DOHH2 (cell line): ENCODE results near the gene FUT7.

Source experiments
- H3F3A ChIP-seq: fragments of 200-600 bp; sonication (generic), shearing (Covaris generic); 2 replicates; pipeline ENCODE4 v1.6.0; 2016; ENCODE audit warnings: antibody characterized with exemption, mild to moderate bottlenecking; ENCODE audit not compliant: control insufficient read depth, insufficient read depth
- H3K27ac ChIP-seq: fragments of 200-600 bp; sonication (generic); 2 replicates; pipeline ENCODE4 v1.5.1; 2014; ENCODE audit warnings: low read depth, mild to moderate bottlenecking, low read length, moderate library complexity
- H3K27me3 ChIP-seq: fragments of 200-600 bp; sonication (generic); 2 replicates; pipeline ENCODE4 v1.6.1; 2014; ENCODE audit warnings: mild to moderate bottlenecking, low read length, mixed read lengths; ENCODE audit not compliant: control insufficient read depth
- H3K36me3 ChIP-seq: fragments of 200-600 bp; sonication (generic); 2 replicates; pipeline ENCODE4 v1.6.1; 2014; ENCODE audit warnings: mild to moderate bottlenecking, low read length, moderate library complexity, mixed read lengths; ENCODE audit not compliant: control insufficient read depth
- H3K4me1 ChIP-seq: fragments of 200-600 bp; sonication (generic); 2 replicates; pipeline ENCODE4 v1.6.1; 2014; ENCODE audit warnings: mild to moderate bottlenecking, low read length, mixed read lengths; ENCODE audit not compliant: control insufficient read depth
- H3K4me2 ChIP-seq: fragments of 200-600 bp; sonication (generic); 2 replicates; pipeline ENCODE4 v1.6.0; 2014; ENCODE audit warnings: mild to moderate bottlenecking, low read length, moderate library complexity
- H3K4me3 ChIP-seq: fragments of 200-600 bp; sonication (generic); 2 replicates; pipeline ENCODE4 v1.5.1; 2014; ENCODE audit warnings: mild to moderate bottlenecking, low read length, mixed read lengths
- H3K79me2 ChIP-seq: fragments of 200-600 bp; sonication (generic); 2 replicates; pipeline ENCODE4 v1.6.1; 2014; ENCODE audit warnings: mild to moderate bottlenecking, low read length, mixed read lengths; ENCODE audit not compliant: control insufficient read depth
- H3K9me2 ChIP-seq: fragments of 200-600 bp; sonication (generic); replicated peaks from 2 replicates; pipeline ENCODE4 v1.6.1; 2014; ENCODE audit warnings: mild to moderate bottlenecking, low read length, mixed read lengths; ENCODE audit not compliant: control insufficient read depth
- H3K9me3 ChIP-seq: fragments of 200-600 bp; sonication (generic); 2 replicates; pipeline ENCODE4 v1.6.1; 2014; ENCODE audit warnings: antibody characterized with exemption, low read length, mixed read lengths; ENCODE audit not compliant: control insufficient read depth, insufficient read depth
- H4K20me1 ChIP-seq: fragments of 200-600 bp; sonication (generic); 2 replicates; pipeline ENCODE4 v1.6.0; 2014; ENCODE audit warnings: low read depth, mild to moderate bottlenecking, antibody characterized with exemption, low read length, moderate library complexity; ENCODE audit not compliant: control insufficient read depth, insufficient read depth
- CTCF ChIP-seq: fragments of 200-600 bp; sonication (generic); IDR thresholded peaks from one replicate; pipeline ENCODE4 v1.5.1; 2014; ENCODE audit warnings: antibody characterized with exemption, mild to moderate bottlenecking, low read depth, low read length; ENCODE audit not compliant: poor library complexity, severe bottlenecking
- EZH2phosphoT487 ChIP-seq: fragments of 200-600 bp; sonication (generic); IDR thresholded peaks from 2 replicates; pipeline ENCODE4 v1.6.1; 2017; ENCODE audit warnings: borderline replicate concordance, mild to moderate bottlenecking, antibody characterized with exemption, low read length, moderate library complexity, mixed read lengths

FUT7 gene

GRCh38 chr9:137044502-137045177 lies 12.8 kb upstream of the FUT7 start:
- Histone ChIP-seq H3K27me3 (peaks cover 40% of the 10 kb centered on the region), H3K4me2 (no peak overlapping the region)
- TF ChIP-seq CTCF (no peak), EZH2phosphoT487 (0 out of 2 replicates have a peak, but pooled peaks have one; percentile 7)

GRCh38 chr9:137044037-137044436 lies 12.1 kb upstream of the FUT7 start:
- H3K9me3 ChIP-seq, result no peaks in the 10 kb centered on the region
- no peak overlapping the region for H3K4me3 ChIP-seq
- H3F3A ChIP-seq, result no peaks in the 10 kb centered on the region
- H3K4me1 ChIP-seq, result peaks cover 6% of the 10 kb centered on the region
- H4K20me1 ChIP-seq, result peaks cover 8% of the 10 kb centered on the region
- H3K27ac ChIP-seq, result no peak overlapping the region
- H3K36me3 ChIP-seq, result no peaks in the 10 kb centered on the region
- H3K27me3 ChIP-seq, result peaks cover 39% of the 10 kb centered on the region
- H3K79me2 ChIP-seq, result no peaks in the 10 kb centered on the region
- TF ChIP-seq CTCF (no peak), EZH2phosphoT487 (no peak)
- no peaks in the 10 kb centered on the region for H3K9me2 ChIP-seq
- no peak overlapping the region for H3K4me2 ChIP-seq

More at GRCh38 chr9:137044502-137045177, 12.8 kb upstream of the FUT7 start:
- Histone ChIP-seq H3K36me3 (no peaks in the 10 kb centered on the region), H3K9me2 (no peaks in the 10 kb centered on the region), H3K4me1 (peaks cover 6% of the 10 kb centered on the region), H4K20me1 (peaks cover 8% of the 10 kb centered on the region), H3K27ac (no peak overlapping the region), H3F3A (no peaks in the 10 kb centered on the region), H3K9me3 (no peaks in the 10 kb centered on the region), H3K4me3 (no peak overlapping the region), H3K79me2 (no peaks in the 10 kb centered on the region)

GRCh38 chr9:137042751-137043727 lies 11.2 kb upstream of the FUT7 start:
- no peak overlapping the region for H3K4me2 ChIP-seq
- H3F3A ChIP-seq, result no peaks in the 10 kb centered on the region
- TF ChIP-seq EZH2phosphoT487 (no peak), CTCF (no peak)
- H3K4me3 ChIP-seq, result no peak overlapping the region
- H3K27me3 ChIP-seq, result peaks cover 39% of the 10 kb centered on the region
- no peaks in the 10 kb centered on the region for H3K36me3 ChIP-seq
- no peaks in the 10 kb centered on the region for H3K79me2 ChIP-seq
- no peak overlapping the region for H3K27ac ChIP-seq
- peaks cover 6% of the 10 kb centered on the region for H3K4me1 ChIP-seq
- no peaks in the 10 kb centered on the region for H3K9me2 ChIP-seq
- H3K9me3 ChIP-seq, result no peaks in the 10 kb centered on the region
- H4K20me1 ChIP-seq, result peaks cover 8% of the 10 kb centered on the region; the same call in 1 of the 2 replicates
